CD4-positive, alpha-beta T cell treated with Interleukin-21 for 1 hour (primary cell): ENCODE results near the gene HRCT1.
"Not testable (repeated sequence)": the region's sequence is repeated elsewhere in the genome, so short reads cannot be mapped to it uniquely, and the experiment has no call there.

Experiments
- DNase-seq: peaks from one replicate; pipeline ENCODE4 v3.0.0-alpha.2; 2020

HRCT1 gene

GRCh38 chr9:35919212-35920008 lies 13.4 kb downstream of the HRCT1 start:
- no peak for DNase-seq

- no peak for DNase-seq
Measured at GRCh38 chr9:35920051-35920620, 14.1 kb downstream of the HRCT1 start.

GRCh38 chr9:35923598-35923926 lies 17.6 kb downstream of the HRCT1 start:
- DNase-seq = no peak

- DNase-seq = no peak
Measured at GRCh38 chr9:35923927-35924763, 18.1 kb downstream of the HRCT1 start.

- DNase-seq = no peak
Measured at GRCh38 chr9:35928591-35929452, 22.8 kb downstream of the HRCT1 start.

- DNase-seq = no peak
Measured at GRCh38 chr9:35929453-35929718, 23.4 kb downstream of the HRCT1 start.

- no peak for DNase-seq
Measured at GRCh38 chr9:35930521-35930920, 24.5 kb downstream of the HRCT1 start.

GRCh38 chr9:35930989-35931388 lies 25.0 kb downstream of the HRCT1 start:
- no peak for DNase-seq

- peak; percentile 19 for DNase-seq
Measured at GRCh38 chr9:35932735-35933134, 26.7 kb downstream of the HRCT1 start.

- no peak for DNase-seq
Measured at GRCh38 chr9:35933550-35934067, 27.6 kb downstream of the HRCT1 start.

GRCh38 chr9:35934069-35934468 lies 28.1 kb downstream of the HRCT1 start:
- not testable (repeated sequence) for DNase-seq

GRCh38 chr9:35935261-35935660 lies 29.3 kb downstream of the HRCT1 start:
- no peak for DNase-seq

GRCh38 chr9:35935755-35936509 lies 29.9 kb downstream of the HRCT1 start:
- DNase-seq = no peak

GRCh38 chr9:35937227-35937626 lies 31.2 kb downstream of the HRCT1 start:
- no peak for DNase-seq

GRCh38 chr9:35938474-35939356 lies 32.7 kb downstream of the HRCT1 start:
- DNase-seq = no peak

- DNase-seq = no peak
Measured at GRCh38 chr9:35939679-35940250, 33.8 kb downstream of the HRCT1 start.

GRCh38 chr9:35940458-35941407 lies 34.7 kb downstream of the HRCT1 start:
- peak; percentile 65 for DNase-seq

GRCh38 chr9:35942286-35942685 lies 36.3 kb downstream of the HRCT1 start:
- DNase-seq = no peak

- no peak for DNase-seq
Measured at GRCh38 chr9:35944173-35944572, 38.2 kb downstream of the HRCT1 start.

- no peak for DNase-seq
Measured at GRCh38 chr9:35944841-35945240, 38.8 kb downstream of the HRCT1 start.
